Gastrocnemius medialis (tissue), 4 donors: ENCODE results near the gene CHURC1.

Experiments used
- CTCF ChIP-seq, 5 experiments: fragments of 450-650 bp in 3 of 5; fragments of 200-600 bp in 2 of 5; sonication (generic) in 2 of 5; IDR thresholded peaks in 4 of 5; conservative IDR thresholded peaks in 1 of 5; 1 replicate in 4 of 5; 2 replicates in 1 of 5; pipeline ENCODE4 v1.5.1; 2016 to 2019; ENCODE audit warnings: antibody characterized with exemption in 5 of 5, mild to moderate bottlenecking in 3 of 5, moderate library complexity in 3 of 5
- POLR2A ChIP-seq, 2 donors: fragments of 450-650 bp; IDR thresholded peaks; one replicate each; pipeline ENCODE4 v1.6.1; 2017; ENCODE audit warnings: antibody characterized with exemption in 2 of 2, mild to moderate bottlenecking in 2 of 2, moderate library complexity in 2 of 2

GRCh38 chr14:64914237-64915028 is at the start of gene CHURC1:
- TF ChIP-seq CTCF (IDR thresholded peaks at IDR 0.05 in 4 of 5, conservative IDR thresholded peaks at IDR 0.05 in 1 of 5): no peak
- TF ChIP-seq POLR2A (IDR thresholded peaks at IDR 0.05): peak; percentile 79 to 91
